ENCODE results near the gene NPBWR2.

Gene NPBWR2

DNA sequence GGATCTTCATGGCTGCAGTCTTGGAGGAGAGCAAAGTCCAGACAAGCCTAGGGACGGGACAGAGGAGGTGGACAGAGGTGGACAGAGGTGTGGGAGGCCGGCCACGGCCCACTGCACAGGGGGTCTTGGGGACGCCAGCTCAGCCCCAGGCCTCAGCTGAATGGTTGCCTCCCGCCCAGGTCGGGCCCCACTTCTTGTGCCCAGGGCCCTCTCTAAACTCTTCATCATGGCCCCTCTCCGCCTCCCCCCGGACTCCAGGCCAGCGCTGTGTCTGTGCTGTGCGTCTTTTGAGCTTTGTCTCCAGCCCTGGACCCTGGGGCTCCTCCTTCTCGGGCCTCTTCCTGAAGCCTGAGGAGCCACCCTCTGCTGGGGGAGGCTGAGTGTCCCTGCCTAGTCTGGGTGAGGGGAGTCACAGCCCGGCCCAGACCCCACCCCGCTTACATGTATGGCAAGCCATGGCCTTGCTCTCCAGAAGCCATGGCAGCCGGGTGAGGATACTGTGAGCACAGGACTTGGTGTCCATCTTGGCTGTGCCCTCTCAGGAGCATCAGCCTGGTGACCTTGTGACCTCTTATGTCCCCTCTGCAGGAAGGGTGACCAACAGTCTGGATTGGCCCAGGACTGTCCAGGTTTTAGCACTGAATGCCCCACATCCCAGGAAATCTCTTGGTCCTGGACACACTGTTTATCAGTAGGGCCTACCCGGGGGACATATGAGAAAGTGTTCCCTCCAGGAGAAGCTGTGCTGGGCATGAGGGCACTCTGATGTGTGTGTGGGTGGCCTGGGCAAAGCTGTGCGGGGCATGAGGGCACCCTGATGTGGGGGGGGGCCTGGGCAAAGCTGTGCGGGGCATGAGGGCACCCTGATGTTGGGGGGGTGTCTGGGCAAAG is 9.4 kb upstream of the NPBWR2 start:
- DNase-seq: no peak

- DNase-seq: no peak
These were observed 8.7 kb upstream of the NPBWR2 start for GRCh38 chr20:64116016-64116415.

DNA sequence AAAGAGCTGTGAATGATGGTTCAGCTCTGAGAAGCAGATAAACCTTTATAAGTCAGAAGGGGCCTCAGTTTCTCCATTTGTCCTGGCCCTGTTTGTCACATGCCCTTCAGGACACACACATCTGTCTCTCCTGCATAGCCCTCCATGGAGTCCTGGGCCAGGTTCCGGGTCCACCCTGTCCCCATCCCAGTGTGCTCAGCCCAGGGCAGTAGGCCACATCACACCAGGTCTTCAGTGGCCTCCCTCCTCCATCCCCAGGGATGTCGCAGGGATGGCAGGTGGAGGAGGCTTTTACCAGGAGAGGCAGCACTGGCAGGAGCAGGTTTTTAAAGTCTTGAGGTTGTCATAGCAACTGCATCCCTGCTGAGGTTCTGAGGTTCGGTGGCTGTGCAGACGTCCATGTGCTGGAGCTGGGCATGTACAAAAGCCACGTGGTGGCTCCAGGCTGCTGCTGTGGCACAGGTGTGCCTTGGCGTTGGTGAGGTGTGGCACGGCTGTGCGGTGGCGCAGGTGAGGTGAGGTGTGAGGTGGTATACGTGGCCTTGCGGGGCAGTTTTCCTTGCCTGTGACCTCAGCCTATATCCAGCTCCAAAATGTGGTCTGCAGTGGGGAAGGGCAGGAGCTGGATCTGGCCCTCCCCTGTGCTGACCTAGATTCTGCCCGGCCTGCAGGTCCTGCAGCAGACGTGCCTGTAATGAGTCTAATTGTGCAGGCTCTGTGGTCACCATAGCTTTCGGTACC is 8.0 kb upstream of the NPBWR2 start:
- DNase-seq: no peak

- no peak for DNase-seq
These were observed 7.1 kb upstream of the NPBWR2 start for GRCh38 chr20:64114356-64114971.

- DNase-seq: no peak
These were observed 6.5 kb upstream of the NPBWR2 start for GRCh38 chr20:64113796-64114355.

DNA sequence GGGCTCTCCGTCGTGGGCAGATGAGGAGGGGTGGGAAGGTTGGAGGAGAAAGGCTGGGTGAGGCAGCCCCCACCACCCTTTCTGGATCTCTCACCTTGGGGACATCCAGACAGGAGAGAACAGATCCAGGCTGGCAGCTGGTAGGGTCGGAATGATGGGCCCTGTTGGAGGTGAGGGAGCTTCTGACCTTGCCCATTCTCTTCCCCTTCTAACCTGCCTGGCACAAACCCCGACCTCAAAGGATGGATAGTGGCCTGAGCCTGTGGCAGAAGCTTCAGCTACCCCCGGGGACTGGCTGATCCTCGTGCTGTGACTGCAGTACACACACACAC is 6.0 kb upstream of the NPBWR2 start:
- no peak for DNase-seq

- no peak for DNase-seq
These were observed 5.5 kb upstream of the NPBWR2 start for GRCh38 chr20:64112691-64113443.

DNA sequence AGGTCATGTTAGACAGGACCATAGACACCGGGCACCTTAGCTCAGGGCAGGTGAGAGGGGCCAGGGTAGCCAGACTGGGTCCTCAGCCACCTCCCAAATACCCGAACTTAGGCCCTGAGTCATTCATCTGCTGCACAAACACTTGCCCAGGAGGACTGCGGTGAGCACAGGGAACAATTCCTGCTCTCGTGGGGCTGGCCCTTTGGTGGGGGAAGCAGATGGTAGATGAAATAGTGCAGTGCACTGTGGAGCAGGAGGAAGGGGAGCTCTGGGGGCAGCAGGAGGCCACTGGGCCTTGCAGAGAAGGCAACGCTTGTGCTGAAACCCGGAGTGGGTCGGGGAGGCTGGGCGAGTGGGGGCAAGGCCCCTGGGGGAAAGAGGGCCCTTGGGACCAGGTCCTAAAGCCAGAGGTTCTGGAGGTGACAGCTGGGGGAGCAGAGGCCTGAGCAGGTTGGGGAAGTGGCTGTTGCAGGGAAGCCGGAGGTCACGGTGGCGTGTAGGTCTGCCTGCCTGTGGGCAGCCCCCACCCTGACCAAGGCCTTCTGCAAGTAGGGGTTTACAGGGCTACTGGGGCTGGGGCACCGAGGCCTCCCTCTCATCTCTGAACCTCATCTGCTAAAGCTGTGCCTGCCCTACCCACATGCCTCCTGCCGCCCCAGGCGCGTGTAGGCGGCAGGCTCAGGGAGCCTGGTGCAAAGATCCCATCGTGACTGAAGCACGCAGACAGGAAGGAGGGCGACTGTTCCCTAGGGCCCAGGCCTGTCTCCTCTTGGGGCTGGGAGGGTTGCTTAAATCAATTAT is 4.7 kb upstream of the NPBWR2 start:
- no peak for DNase-seq

- DNase-seq: no peak
These were observed 3.2 kb upstream of the NPBWR2 start for GRCh38 chr20:64110411-64111068.

GRCh38 chr20:64109831-64110391 is 2.5 kb upstream of the NPBWR2 start:
- DNase-seq: no peak

DNA sequence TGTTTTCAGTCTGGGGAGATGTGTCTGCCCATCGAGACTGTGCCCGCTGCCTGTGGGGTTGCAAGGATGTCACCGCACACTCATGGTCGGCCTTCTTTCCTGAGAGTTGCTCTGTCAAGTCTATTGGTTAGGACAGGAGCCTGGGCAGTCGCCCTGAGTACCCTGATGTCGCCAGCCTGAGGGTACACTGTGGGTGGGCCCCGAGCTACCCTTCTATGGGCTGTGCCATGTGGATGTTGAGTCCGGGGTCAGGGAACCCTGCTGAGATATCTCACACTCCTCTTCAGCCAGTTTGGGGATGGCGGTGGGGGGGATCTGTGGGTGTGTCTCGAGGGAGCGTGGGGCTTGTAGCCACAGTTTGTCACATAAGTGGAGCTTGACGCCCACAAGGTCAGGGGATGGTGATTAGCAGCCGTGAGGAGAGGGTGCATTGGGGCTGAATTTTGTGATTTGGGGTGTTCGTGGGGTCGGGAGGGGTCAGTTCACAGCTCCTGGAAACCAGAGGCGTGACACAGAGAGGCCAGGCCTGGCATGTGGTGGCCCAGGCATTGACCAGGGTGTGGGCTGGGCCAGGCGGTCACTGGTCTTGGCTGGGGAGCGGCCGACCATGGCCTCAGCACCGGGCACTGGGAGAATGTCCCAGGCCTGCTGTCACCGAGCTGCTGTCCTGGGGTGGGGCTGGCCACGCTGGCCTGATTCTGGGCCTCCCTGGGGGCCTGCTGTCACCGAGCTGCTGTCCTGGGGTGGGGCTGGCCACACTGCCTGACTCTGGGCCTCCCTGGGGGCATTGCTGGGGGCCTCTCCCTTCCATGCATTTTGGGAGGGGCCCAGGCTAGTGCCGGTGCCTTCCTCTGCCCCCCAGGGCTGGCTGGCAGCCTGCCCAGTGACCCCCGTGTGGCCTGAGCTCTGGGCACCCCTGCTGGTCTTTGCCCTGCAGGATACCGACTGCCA is 1.6 kb upstream of the NPBWR2 start:
- no peak for DNase-seq

GRCh38 chr20:64107736-64108457 is 532 bp upstream of the NPBWR2 start:
- DNase-seq: no peak

GRCh38 chr20:64106435-64106961 is 867 bp downstream of the NPBWR2 start:
- no peak for DNase-seq

DNA sequence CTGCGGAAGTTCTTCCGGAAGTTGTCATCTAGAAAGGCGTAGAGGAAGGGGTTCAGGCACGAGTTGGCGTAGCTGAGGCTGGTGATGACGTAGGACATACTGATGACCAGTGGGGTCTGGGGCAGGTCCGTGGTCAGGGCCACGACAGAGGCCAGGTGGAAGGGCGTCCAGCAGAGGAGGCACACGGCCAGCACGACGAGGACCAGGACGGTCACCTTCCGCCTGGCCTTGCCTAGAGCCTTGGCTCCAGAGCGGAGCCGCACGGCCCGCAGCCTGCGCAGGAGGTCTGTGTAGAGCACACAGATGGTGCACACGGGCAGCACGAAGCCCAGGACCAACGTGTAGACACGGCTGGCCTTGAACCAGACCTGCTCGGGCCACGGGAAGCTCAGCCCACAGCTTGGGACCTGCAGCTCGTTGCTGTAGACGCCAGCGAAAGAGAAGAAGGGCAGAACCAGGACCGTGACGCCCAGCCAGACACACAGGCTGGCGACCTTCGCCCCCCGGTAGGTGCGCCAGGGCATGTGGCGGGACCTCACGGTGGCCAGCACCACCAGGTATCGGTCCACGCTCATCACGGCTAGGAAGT is 1.4 kb downstream of the NPBWR2 start:
- DNase-seq: no peak

DNA sequence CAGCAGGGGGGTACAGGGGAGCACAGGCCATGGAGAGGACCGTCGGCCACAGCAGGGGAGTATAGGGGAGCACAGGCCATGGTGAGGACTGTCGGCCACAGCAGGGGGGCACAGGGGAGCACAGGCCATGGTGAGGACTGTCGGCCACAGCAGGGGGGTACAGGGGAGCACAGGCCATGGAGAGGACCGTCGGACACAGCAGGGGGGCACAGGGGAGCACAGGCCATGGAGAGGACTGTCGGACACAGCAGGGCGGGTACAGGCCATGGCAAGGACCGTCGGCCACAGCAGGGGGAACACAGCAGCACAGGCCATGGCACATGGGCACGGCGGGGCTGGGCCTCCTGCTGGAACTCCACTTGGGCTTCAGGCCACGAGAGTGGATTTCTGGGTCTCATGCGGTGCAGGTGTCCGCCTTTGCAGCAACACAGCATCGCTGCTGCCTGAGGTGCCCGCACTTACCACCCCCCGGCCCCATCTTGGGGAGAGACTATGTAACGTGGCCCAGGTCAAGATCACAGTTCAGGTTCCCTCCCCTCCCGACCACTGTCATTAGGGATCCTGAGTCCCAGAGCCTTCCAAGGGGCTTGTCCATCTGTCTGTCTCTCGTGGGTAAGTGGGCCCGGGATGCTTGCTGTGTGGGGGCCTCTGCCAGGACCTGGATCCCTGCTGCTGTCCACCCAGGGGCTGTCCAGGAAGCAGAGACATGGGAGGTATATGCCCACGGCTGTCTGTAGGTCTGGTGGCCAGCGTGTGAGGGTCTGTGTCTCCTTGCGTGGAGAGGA is 2.5 kb downstream of the NPBWR2 start:
- DNase-seq: no peak

DNA sequence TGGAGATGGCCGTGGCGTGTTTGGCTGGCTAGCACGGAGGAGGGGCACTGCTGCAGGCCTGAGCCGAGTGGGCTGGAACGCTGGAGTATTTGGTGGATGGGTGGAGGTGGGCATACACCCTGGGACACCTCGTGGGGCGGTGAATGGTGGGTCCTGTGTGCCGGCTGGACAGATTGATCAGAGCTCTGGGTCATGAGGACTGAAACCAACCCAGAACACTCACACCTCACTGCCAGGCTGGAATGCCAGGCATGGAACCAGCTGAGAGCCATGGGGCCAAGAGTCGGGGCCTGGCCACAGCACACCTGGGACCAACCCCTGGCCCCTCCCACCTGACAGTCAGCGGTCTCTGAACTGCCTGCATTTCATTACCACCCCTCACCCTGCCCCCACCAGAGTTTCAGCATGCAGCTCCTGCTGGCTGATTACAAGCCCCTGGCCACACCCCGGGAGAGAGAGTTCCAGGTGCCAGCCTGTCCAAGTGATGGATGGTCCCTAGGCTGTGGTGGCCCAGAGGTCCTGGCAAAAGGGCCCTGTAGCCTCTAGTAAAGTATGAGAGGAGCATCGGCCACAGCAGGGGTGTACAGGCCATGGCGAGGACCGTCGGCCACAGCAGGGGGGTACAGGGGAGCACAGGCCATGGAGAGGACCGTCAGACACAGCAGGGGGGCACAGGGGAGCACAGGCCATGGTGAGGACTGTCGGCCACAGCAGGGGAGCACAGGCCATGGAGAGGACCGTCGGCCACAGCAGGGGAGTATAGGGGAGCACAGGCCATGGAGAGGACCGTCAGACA is 3.3 kb downstream of the NPBWR2 start:
- no peak for DNase-seq
